Type B pancreatic cell (in vitro differentiated cells): ENCODE results near the gene CNIH3. TPM values are rescaled to one million over a fixed set of nuclear protein-coding genes. Genes with fewer than 3 reads are reported as not detected.
A peak's percentile ranks its signal among the peaks of the same experiment; 100 is the strongest.

Experiments used
- DNase-seq: peaks from one replicate; pipeline ENCODE4 v3.0.0; 2021; ENCODE audit warnings: mixed read lengths; ENCODE audit not compliant: unreplicated experiment; ENCODE audit errors: extremely low spot score
- H3K27ac Mint-ChIP-seq: 2 replicates; pipeline ENCODE4 v1.8.0; 2021; ENCODE audit warnings: mild to moderate bottlenecking, mixed read lengths
- H3K27me3 Mint-ChIP-seq: 2 replicates; pipeline ENCODE4 v1.8.0; 2021; ENCODE audit warnings: mixed read lengths
- H3K36me3 Mint-ChIP-seq: 2 replicates; pipeline ENCODE4 v1.8.0; 2021; ENCODE audit warnings: mixed read lengths
- H3K4me1 Mint-ChIP-seq: one replicate; pipeline ENCODE4 v1.8.0; 2021; ENCODE audit warnings: mixed read lengths; ENCODE audit not compliant: unreplicated experiment
- H3K4me3 Mint-ChIP-seq: 2 replicates; pipeline ENCODE4 v1.8.0; 2021; ENCODE audit warnings: mild to moderate bottlenecking, mixed read lengths
- H3K9me3 Mint-ChIP-seq: 2 replicates; pipeline ENCODE4 v1.8.0; 2021; ENCODE audit warnings: mixed read lengths
- total RNA-seq: library from RNA; stranded (reverse); gene quantifications from 2 replicates; pipeline ENCODE4 v1.2.1, GENCODE V29; 2021; ENCODE audit warnings: low replicate concordance
- TF ChIP-seq, protein P1 (sequence below): fragments of 200-600 bp; sonication (generic); conservative IDR thresholded peaks from 2 replicates; pipeline ENCODE4 v1.5.0; 2021; ENCODE audit warnings: antibody characterized with exemption, mild to moderate bottlenecking

Gene CNIH3
- total RNA-seq, 1 donor from 2014 or later, result 4.5 TPM

DNA sequence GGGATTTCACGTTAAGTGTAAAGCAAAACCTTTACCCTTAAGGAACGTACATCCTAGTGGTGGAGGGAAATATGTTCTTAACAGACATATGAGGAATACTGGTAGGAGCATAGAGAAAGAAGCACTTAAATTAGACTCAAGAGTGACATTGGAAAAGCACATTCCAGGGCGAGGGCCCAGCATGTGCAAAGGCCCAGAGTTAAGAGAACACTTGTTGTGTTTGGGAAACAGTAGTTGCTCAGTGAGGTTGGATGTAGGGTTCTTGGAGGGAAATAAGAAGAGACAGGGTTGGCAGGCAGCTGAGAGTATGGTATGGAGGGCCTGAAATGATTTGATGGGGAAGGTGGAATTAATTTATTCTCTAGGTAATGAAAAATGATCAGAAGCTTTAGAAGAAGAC lies 115.5 kb downstream of the CNIH3 start:
- no peak for DNase-seq
- Mint-ChIP-seq H3K27me3 (no peaks in the 10 kb centered on the region), H3K9me3 (no peaks in the 10 kb centered on the region), H3K4me1 (peaks cover 43% of the 10 kb centered on the region), H3K36me3 (no peaks in the 10 kb centered on the region), H3K27ac (peak overlapping the region; percentile 90), H3K4me3 (no peak overlapping the region)
- TF ChIP-seq, protein P1, sequence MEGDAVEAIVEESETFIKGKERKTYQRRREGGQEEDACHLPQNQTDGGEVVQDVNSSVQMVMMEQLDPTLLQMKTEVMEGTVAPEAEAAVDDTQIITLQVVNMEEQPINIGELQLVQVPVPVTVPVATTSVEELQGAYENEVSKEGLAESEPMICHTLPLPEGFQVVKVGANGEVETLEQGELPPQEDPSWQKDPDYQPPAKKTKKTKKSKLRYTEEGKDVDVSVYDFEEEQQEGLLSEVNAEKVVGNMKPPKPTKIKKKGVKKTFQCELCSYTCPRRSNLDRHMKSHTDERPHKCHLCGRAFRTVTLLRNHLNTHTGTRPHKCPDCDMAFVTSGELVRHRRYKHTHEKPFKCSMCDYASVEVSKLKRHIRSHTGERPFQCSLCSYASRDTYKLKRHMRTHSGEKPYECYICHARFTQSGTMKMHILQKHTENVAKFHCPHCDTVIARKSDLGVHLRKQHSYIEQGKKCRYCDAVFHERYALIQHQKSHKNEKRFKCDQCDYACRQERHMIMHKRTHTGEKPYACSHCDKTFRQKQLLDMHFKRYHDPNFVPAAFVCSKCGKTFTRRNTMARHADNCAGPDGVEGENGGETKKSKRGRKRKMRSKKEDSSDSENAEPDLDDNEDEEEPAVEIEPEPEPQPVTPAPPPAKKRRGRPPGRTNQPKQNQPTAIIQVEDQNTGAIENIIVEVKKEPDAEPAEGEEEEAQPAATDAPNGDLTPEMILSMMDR, result no peak

DNA sequence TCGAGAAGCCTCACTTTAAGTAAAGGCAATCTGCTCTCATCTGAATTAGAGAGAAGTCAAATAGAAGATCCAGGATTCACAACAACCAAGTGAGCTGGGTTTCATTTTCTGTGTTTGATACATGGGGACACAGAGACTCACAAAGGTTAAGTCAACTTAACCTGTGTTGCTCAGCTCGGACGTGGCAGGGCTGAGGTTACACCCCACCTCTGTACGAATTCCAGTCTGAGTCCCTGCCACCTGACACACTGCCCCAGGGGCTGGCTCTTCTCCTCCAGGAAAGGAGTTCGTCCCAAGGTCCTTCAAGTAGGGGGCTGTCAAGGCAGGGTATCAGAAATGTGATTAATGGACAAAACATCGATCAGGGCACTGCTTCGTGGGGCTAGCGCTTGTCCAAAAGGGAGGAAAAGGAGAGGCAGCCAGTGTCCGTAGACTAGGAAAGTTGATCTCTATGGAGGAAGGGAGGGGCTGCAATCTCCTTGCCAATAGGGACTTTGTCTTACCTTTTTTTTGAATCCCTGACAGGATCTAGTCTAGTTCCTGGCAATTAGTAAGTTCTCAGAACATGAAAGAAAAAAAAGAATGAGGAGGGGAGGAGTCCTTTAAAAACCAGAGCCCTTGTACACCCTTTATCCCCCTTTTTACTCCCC lies 116.4 kb downstream of the CNIH3 start:
- Mint-ChIP-seq H3K4me3 (peak overlapping the region; percentile 66), H3K36me3 (no peaks in the 10 kb centered on the region), H3K27ac (peak overlapping the region; percentile 90), H3K27me3 (peaks cover 3% of the 10 kb centered on the region), H3K4me1 (peaks cover 42% of the 10 kb centered on the region), H3K9me3 (no peaks in the 10 kb centered on the region)
- DNase-seq, result no peak
- TF ChIP-seq, protein P1, result no peak

DNA sequence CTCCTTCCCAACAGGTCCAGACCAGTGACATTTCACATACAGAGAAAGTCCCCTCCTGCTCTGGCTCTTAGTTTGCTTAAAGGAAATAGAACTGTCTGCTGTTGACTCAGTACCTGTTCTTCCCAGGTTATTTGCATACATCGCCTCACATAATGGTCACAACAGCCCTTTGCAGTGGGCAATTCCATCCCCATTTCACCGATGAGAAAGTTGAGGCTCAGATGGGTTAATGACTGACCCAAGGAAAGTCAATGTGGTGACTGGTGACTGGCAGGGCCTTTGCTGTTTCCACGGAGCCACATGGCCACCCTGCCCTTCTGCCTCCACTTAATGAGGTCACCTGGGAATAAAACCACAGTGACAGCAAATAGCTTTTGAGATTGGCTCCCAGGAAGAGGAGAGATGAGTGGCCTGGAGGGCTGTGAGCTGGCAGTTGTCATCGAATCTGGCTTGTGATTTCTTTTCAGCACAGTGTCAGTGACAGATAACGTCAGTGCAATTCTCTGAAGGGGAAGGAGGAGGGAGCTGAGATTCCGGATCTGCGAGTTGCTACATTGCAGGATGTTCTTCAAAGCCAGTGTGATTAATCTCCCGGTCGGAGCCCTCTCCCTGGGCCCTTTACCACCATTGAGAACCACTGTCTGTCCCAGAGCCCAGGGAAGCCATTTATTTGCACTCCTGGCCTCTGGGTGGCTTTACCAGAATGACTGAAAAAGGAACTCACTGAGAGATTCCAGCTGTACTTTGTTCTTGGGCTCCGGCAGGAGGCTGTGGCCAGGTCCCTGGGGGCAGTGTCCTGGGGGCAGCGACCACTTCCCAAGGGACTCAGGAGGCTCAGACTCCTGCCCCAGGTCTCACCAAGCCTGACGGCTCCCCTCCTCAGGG lies 117.2 kb downstream of the CNIH3 start:
- TF ChIP-seq, protein P1, result no peak
- DNase-seq, result no peak
- peaks cover 9% of the 10 kb centered on the region for H3K27me3 Mint-ChIP-seq
- H3K4me3 Mint-ChIP-seq, result peak overlapping the region; percentile 66
- H3K36me3 Mint-ChIP-seq, result no peaks in the 10 kb centered on the region
- peak overlapping the region; percentile 90 for H3K27ac Mint-ChIP-seq
- H3K4me1 Mint-ChIP-seq, result peaks cover 43% of the 10 kb centered on the region
- H3K9me3 Mint-ChIP-seq, result no peaks in the 10 kb centered on the region

DNA sequence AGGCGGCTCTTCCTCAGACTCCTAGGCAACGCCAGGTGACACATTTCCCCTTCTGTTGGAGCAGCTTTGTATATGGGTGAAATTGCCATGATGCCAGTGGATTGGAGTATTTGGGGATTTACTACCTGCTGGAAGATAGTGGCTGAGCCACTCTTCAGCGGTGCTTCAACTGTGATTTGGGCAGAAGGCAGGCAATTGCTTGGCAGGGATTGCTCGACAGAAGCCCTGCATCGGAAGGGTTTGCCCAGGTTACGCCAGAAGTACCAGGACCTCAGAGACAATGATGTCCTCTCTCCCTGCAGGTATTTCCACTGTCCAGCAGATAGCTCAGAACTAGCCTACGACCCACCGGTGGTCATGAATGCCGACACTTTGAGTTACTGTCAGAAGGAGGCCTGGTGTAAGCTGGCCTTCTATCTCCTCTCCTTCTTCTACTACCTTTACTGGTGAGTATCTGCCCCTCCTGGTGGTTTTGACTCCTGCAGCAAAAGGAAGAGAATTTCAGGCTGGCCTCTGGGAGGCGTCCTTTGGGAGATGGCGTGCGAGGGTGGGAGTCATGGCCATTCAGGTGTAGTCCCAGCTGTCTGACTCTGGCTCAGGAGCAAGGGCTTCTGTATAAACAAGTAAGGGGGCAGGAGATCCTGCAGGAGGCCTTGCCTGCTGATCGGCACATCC lies 118.3 kb downstream of the CNIH3 start:
- H3K9me3 Mint-ChIP-seq, result no peaks in the 10 kb centered on the region
- TF ChIP-seq, protein P1, result peak; percentile 23
- peaks cover 43% of the 10 kb centered on the region for H3K4me1 Mint-ChIP-seq
- no peak overlapping the region for H3K27ac Mint-ChIP-seq
- no peak overlapping the region for H3K4me3 Mint-ChIP-seq
- no peaks in the 10 kb centered on the region for H3K36me3 Mint-ChIP-seq
- H3K27me3 Mint-ChIP-seq, result peaks cover 11% of the 10 kb centered on the region
- no peak for DNase-seq

DNA sequence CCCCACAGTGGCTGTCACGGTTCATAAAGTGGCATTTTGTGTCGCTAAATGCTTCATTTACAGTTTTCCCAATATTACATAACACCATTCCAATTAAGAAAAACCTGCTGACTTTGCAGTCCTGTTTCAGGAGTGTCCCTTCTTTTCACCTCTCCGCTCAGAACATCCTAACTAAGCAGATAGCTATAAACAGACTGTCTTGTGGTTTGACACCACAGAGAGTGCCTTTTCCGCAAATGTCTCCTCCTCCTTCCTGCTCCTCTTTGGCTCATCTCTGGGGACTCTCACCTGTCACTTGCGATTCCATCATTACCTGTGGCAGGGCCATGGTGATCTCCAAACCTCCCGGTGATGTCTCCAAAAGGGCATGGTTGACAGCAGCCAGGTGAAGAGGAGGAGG lies 119.0 kb downstream of the CNIH3 start:
- peaks cover 11% of the 10 kb centered on the region for H3K27me3 Mint-ChIP-seq
- H3K9me3 Mint-ChIP-seq, result no peaks in the 10 kb centered on the region
- no peak overlapping the region for H3K27ac Mint-ChIP-seq
- no peaks in the 10 kb centered on the region for H3K36me3 Mint-ChIP-seq
- TF ChIP-seq, protein P1, result no peak
- DNase-seq, result no peak
- H3K4me1 Mint-ChIP-seq, result peaks cover 48% of the 10 kb centered on the region
- H3K4me3 Mint-ChIP-seq, result no peak overlapping the region
